Ishikawa (cell line): ENCODE data around the gene COG4.

ENCODE experiments used
- CEBPB ChIP-seq: IDR thresholded peaks from 2 replicates; pipeline ENCODE4 v1.6.1; 2012
- CREB1 ChIP-seq: IDR thresholded peaks from 2 replicates; pipeline ENCODE4 v1.6.1; 2012; ENCODE audit warnings: low read depth
- EGR1 ChIP-seq: IDR thresholded peaks from 2 replicates; pipeline ENCODE4 v1.6.1; 2012
- EP300 ChIP-seq: IDR thresholded peaks from 2 replicates; pipeline ENCODE4 v1.6.1; 2012; ENCODE audit warnings: borderline replicate concordance
- FOXM1 ChIP-seq: IDR thresholded peaks from 2 replicates; pipeline ENCODE4 v1.6.1; 2012; ENCODE audit warnings: low read depth, borderline replicate concordance
- MAX ChIP-seq: IDR thresholded peaks from 2 replicates; pipeline ENCODE4 v1.6.1; 2012
- NFIC ChIP-seq: IDR thresholded peaks from 2 replicates; pipeline ENCODE4 v1.6.1; 2012
- RAD21 ChIP-seq: IDR thresholded peaks from 2 replicates; pipeline ENCODE4 v1.6.1; 2012; ENCODE audit warnings: low read depth
- REST ChIP-seq: IDR thresholded peaks from 2 replicates; pipeline ENCODE4 v1.6.1; 2012; ENCODE audit warnings: low read depth, mild to moderate bottlenecking
- TAF1 ChIP-seq: IDR thresholded peaks from 2 replicates; pipeline ENCODE4 v1.6.1; 2012; ENCODE audit warnings: low read depth, mild to moderate bottlenecking
- TCF12 ChIP-seq: IDR thresholded peaks from 2 replicates; pipeline ENCODE4 v1.6.1; 2012; ENCODE audit warnings: low read depth
- TEAD4 ChIP-seq: IDR thresholded peaks from 2 replicates; pipeline ENCODE4 v1.6.1; 2012
- USF1 ChIP-seq: IDR thresholded peaks from 2 replicates; pipeline ENCODE4 v1.6.1; 2012
- YY1 ChIP-seq: IDR thresholded peaks from 2 replicates; pipeline ENCODE4 v1.6.1; 2012; ENCODE audit warnings: low read depth
- ZBTB7A ChIP-seq: IDR thresholded peaks from 2 replicates; pipeline ENCODE4 v1.6.1; 2012; ENCODE audit warnings: low read depth

Gene COG4

GRCh38 chr16:70556063-70556462 is 32.7 kb upstream of the COG4 start:
- TF ChIP-seq TCF12 (no peak), TEAD4 (no peak), TAF1 (no peak), CREB1 (no peak), EGR1 (no peak)

- no peak for TF ChIP-seq USF1
- TF ChIP-seq CEBPB, result no peak
- no peak for TF ChIP-seq NFIC
- no peak for TF ChIP-seq TCF12
- TF ChIP-seq EGR1, result no peak
- no peak for TF ChIP-seq TAF1
- no peak for TF ChIP-seq TEAD4
- TF ChIP-seq REST, result no peak
- TF ChIP-seq CREB1, result no peak
- no peak for TF ChIP-seq ZBTB7A
- no peak for TF ChIP-seq FOXM1
- TF ChIP-seq RAD21, result no peak
- no peak for TF ChIP-seq MAX
- TF ChIP-seq YY1, result no peak
- TF ChIP-seq EP300, result no peak
These were observed 30.3 kb upstream of the COG4 start for GRCh38 chr16:70553645-70554044.

GRCh38 chr16:70552675-70553074 is 29.3 kb upstream of the COG4 start:
- TF ChIP-seq ZBTB7A, result no peak
- TF ChIP-seq FOXM1, result no peak
- TF ChIP-seq USF1, result no peak
- no peak for TF ChIP-seq RAD21
- no peak for TF ChIP-seq TEAD4
- no peak for TF ChIP-seq TCF12
- no peak for TF ChIP-seq NFIC
- no peak for TF ChIP-seq EP300
- TF ChIP-seq CEBPB, result no peak
- no peak for TF ChIP-seq REST
- no peak for TF ChIP-seq MAX
- no peak for TF ChIP-seq EGR1
- TF ChIP-seq TAF1, result no peak
- TF ChIP-seq YY1, result no peak
- TF ChIP-seq CREB1, result no peak

- TF ChIP-seq REST, result no peak
- no peak for TF ChIP-seq NFIC
- TF ChIP-seq YY1, result no peak
- TF ChIP-seq MAX, result no peak
- no peak for TF ChIP-seq TAF1
- no peak for TF ChIP-seq CEBPB
- no peak for TF ChIP-seq TCF12
- no peak for TF ChIP-seq CREB1
- TF ChIP-seq RAD21, result no peak
- no peak for TF ChIP-seq USF1
- no peak for TF ChIP-seq TEAD4
- TF ChIP-seq FOXM1, result no peak
- no peak for TF ChIP-seq EGR1
- no peak for TF ChIP-seq EP300
These were observed 28.4 kb upstream of the COG4 start for GRCh38 chr16:70551788-70552187.
